Psoas muscle (tissue), 8 donors: ENCODE measurements around the gene EEPD1. TPM values are rescaled to one million over a fixed set of nuclear protein-coding genes. Genes with fewer than 3 reads are reported as not detected.

ENCODE experiments used
- ATAC-seq, 4 donors: fragments of 200-7000 bp; cut with Tn5 transposase; one replicate each; pipeline ENCODE4 v1.9.1; 2020; ENCODE audit warnings: moderate library complexity in 3 of 4, mild to moderate bottlenecking in 2 of 4
- DNase-seq, 2 donors: peaks; one replicate each; pipeline ENCODE4 v3.0.0-alpha.2; 2020
- H3K27ac ChIP-seq: fragments of 200-600 bp; one replicate; pipeline ENCODE4 v1.8.0; 2022
- H3K27me3 ChIP-seq, 3 donors: fragments of 200-600 bp in 1 of 3; one replicate each; pipeline versions ENCODE4 v1.6.1 to v1.8.0; 2013 to 2022; ENCODE audit warnings: low read length in 2 of 3, mild to moderate bottlenecking in 2 of 3, moderate library complexity in 1 of 3; ENCODE audit not compliant: insufficient read depth in 3 of 3
- H3K36me3 ChIP-seq, 2 donors: fragments of 200-600 bp in 1 of 2; one replicate each; pipeline versions ENCODE4 v1.6.1 to v1.8.0; 2013 to 2022; ENCODE audit warnings: low read depth in 1 of 2, mild to moderate bottlenecking in 1 of 2, moderate library complexity in 1 of 2; ENCODE audit not compliant: insufficient read depth in 1 of 2
- H3K4me1 ChIP-seq: fragments of 200-600 bp; one replicate; pipeline ENCODE4 v1.8.0; 2022
- H3K4me3 ChIP-seq: fragments of 200-600 bp; one replicate; pipeline ENCODE4 v1.8.0; 2022; ENCODE audit warnings: mild to moderate bottlenecking
- H3K9me3 ChIP-seq: fragments of 200-600 bp; one replicate; pipeline ENCODE4 v1.8.0; 2022
- CTCF ChIP-seq: fragments of 200-600 bp; IDR thresholded peaks from one replicate; pipeline ENCODE4 v1.8.0; 2022; ENCODE audit warnings: antibody characterized with exemption
- WGBS, 3 donors: extraction: QIAGEN DNeasy Blood & Tissue Kit; methylation state at CpG; one replicate each; pipeline versions ENCODE4 v1.1.6 to v1.1.7; 2013; 5-methylcytosine and 5-hydroxymethylcytosine counted together
- intact Hi-C, 2 donors: fragments of 100-400 bp; cut with DNase I; formaldehyde crosslinking; loops; one replicate each; pipeline versions ENCODE4 v1.11.0 to v1.14.2; 2022
- polyA plus RNA-seq, 3 donors: library from polyadenylated mRNA; stranded (reverse); fragments of 200-250 nt; gene quantifications; one replicate each; pipeline ENCODE4 v1.2.3, GENCODE V29; 2013
- total RNA-seq, 4 donors: library from RNA; stranded (reverse); fragmentation: NEBNext Ultra II Directional in 2 of 4; extraction: Animal tissue kit (Norgen Biotek cat#: 25700) in 2 of 4; gene quantifications; one replicate each; pipeline versions ENCODE4 v1.2.1 to v1.2.4, GENCODE V29; 2021 to 2023
- donor health status: healthy with polysubstance abuse.
- donor health status: DM: no; HTN: no; CAD: no; lungs with moderate emphysema.
- donor health status: Bipolar disorder and iron deficiency.
- donor health status: healthy.
- donor health status: DM: yes; HTN: yes; CAD: no.
- donor health status: DM: no; HTN: no; CAD: no.
- donor health status: DM: no; HTN: no; CAD: no.
- donor health status: DM: yes; HTN: yes; CAD: no.

The EEPD1 gene
- total and polyA plus RNA-seq, 7 donors = 7.3 to 61.2 (median 45.5) TPM

GRCh38 chr7:36312915-36313334 lies 159.9 kb downstream of the EEPD1 start:
- DNase-seq (no peak), ATAC-seq (no peak)
- Histone ChIP-seq H3K36me3 (no peaks in the 10 kb centered on the region), H3K27me3 (no peaks in the 10 kb centered on the region), H3K4me3 (no peak overlapping the region), H3K9me3 (no peaks in the 10 kb centered on the region), H3K27ac (no peak overlapping the region), H3K4me1 (no peaks in the 10 kb centered on the region)
- TF ChIP-seq CTCF = no peak
- WGBS, 3 donors = 88 to 93% (median 92%) methylated on average over 18 of the region's 18 CpGs
- intact Hi-C loops = loop anchor here in 1 of 2 donors (10.0 kb wide), 1 partner anchor 408 kb away; no protein-coding TSS in a partner anchor

- 78 to 84% (median 81%) methylated on average over 6 of the region's 6 CpGs for WGBS, 3 donors
- Histone ChIP-seq H3K27me3 (no peaks in the 10 kb centered on the region), H3K27ac (no peak overlapping the region), H3K9me3 (no peaks in the 10 kb centered on the region), H3K4me1 (no peaks in the 10 kb centered on the region), H3K4me3 (no peak overlapping the region), H3K36me3 (no peaks in the 10 kb centered on the region)
- ATAC-seq (no peak), DNase-seq (no peak)
- intact Hi-C loops = loop anchor here in 1 of 2 donors (10.0 kb wide), 1 partner anchor 409 kb away; no protein-coding TSS in a partner anchor
- TF ChIP-seq CTCF = no peak
Measured at GRCh38 chr7:36313607-36314006, 160.6 kb downstream of the EEPD1 start.

- ATAC-seq (no peak), DNase-seq (no peak)
- Histone ChIP-seq H3K4me3 (no peak overlapping the region), H3K4me1 (no peaks in the 10 kb centered on the region), H3K27me3 (no peaks in the 10 kb centered on the region), H3K36me3 (no peaks in the 10 kb centered on the region), H3K9me3 (no peaks in the 10 kb centered on the region), H3K27ac (no peak overlapping the region)
- intact Hi-C loops = loop anchor here in 1 of 2 donors (10.0 kb wide), 1 partner anchor 410 kb away; no protein-coding TSS in a partner anchor
- no peak for TF ChIP-seq CTCF
- WGBS, 3 donors = 89 to 100% (median 93%) methylated on average over 2 of the region's 2 CpGs
Measured at GRCh38 chr7:36314491-36314890, 161.4 kb downstream of the EEPD1 start.

- Histone ChIP-seq H3K27me3 (no peaks in the 10 kb centered on the region), H3K4me3 (no peak overlapping the region), H3K27ac (no peak overlapping the region), H3K36me3 (no peaks in the 10 kb centered on the region), H3K4me1 (no peaks in the 10 kb centered on the region), H3K9me3 (no peaks in the 10 kb centered on the region)
- no peak for TF ChIP-seq CTCF
- 68 to 71% (median 69%) methylated on average over 9 of the region's 9 CpGs for WGBS, 3 donors
- ATAC-seq (no peak), DNase-seq (no peak)
- intact Hi-C loops = loop anchor here in 1 of 2 donors (10.0 kb wide), 1 partner anchor 411 kb away; no protein-coding TSS in a partner anchor
Measured at GRCh38 chr7:36315309-36315944, 162.4 kb downstream of the EEPD1 start.
